ENCODE measurements around the gene MYL4. TPM values are rescaled to one million over a fixed set of nuclear protein-coding genes. Genes with fewer than 3 reads are reported as not detected.

MYL4 gene
- total RNA-seq, 1 experiment from 2014 or later = 0.66 TPM

DNA sequence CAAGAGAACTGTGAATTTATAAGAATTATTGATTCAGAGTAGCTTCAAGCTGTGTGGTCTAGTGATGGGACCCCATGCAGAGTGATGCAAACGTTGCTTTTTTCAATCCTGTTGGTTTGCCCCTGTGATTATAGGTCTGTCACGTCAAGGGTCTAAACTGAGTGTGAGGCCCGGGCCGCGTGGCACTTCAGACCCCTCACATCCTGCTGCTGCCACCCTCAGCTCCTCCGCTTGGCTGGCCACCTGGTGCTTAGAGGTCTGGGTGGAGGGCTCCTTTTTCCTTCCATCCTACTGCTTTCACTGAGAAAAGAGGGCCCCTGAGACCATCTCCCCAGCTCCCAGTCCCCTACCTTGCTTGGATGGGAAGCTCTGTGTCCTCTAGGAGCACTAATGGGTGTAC lies 12.0 kb downstream of the MYL4 start:
- Histone ChIP-seq H2BK20ac (ENCODE audit: low read depth, low read length, poor library complexity, severe bottlenecking) (no peak overlapping the region), H3K14ac (ENCODE audit: insufficient read depth, low read length) (no peak overlapping the region), H3K27ac (ENCODE audit: insufficient read length, low read depth, low read length) (no peak overlapping the region), H2AK5ac (ENCODE audit: insufficient read length, low read length) (no peak overlapping the region), H2BK5ac (ENCODE audit: insufficient read length, low read length) (no peak overlapping the region), H3K4ac (ENCODE audit: low read depth, low read length) (no peak overlapping the region), H3K9me3 (ENCODE audit: control insufficient read depth, low read depth, low read length) (no peaks in the 10 kb centered on the region), H2AFZ (ENCODE audit: low read length) (no peak overlapping the region), H4K8ac (replicated peaks; ENCODE audit: insufficient read length, low read depth, low read length) (no peak overlapping the region), H3K23me2 (ENCODE audit: insufficient read length, low read depth, low read length, poor library complexity, severe bottlenecking) (no peaks in the 10 kb centered on the region), H3K4me2 (ENCODE audit: insufficient read depth, insufficient read length, low read length) (no peak overlapping the region), H3K4me1 (ENCODE audit: insufficient read depth, low read length) (peaks cover 5% of the 10 kb centered on the region; the same call in 1 of the 2 replicates), H2BK15ac (ENCODE audit: low read depth, low read length) (no peak overlapping the region), H3K79me1 (ENCODE audit: insufficient read depth, low read depth, low read length, poor library complexity, severe bottlenecking) (no peaks in the 10 kb centered on the region), H3K18ac (ENCODE audit: insufficient read length, low read depth, low read length) (no peak overlapping the region), H3K27me3 (ENCODE audit: insufficient read depth, low read length) (no peaks in the 10 kb centered on the region), H3K56ac (ENCODE audit: insufficient read length, low read depth, low read length) (no peak overlapping the region), H4K20me1 (ENCODE audit: control insufficient read depth, insufficient read depth, insufficient read length) (no peaks in the 10 kb centered on the region), H2BK12ac (ENCODE audit: insufficient read length, low read depth, low read length) (no peak overlapping the region), H3K23ac (ENCODE audit: insufficient read length, low read depth, low read length) (no peak overlapping the region), H4K91ac (ENCODE audit: insufficient read length, low read depth, low read length) (no peak overlapping the region), H2BK120ac (ENCODE audit: low read depth, low read length, poor library complexity, severe bottlenecking) (no peak overlapping the region), H3T11ph (ENCODE audit: low read length) (no peak overlapping the region), H3K9ac (ENCODE audit: extremely low read depth, insufficient read length, low read length) (no peak overlapping the region), H4K5ac (ENCODE audit: insufficient read length, low read depth, low read length) (no peak overlapping the region), H3K79me2 (ENCODE audit: insufficient read depth, low read length) (no peaks in the 10 kb centered on the region)
- Mint-ChIP-seq H3K4me3 (no peak overlapping the region), H3K9me3 (peaks cover 13 to 22% of the 10 kb centered on the region in 2 experiments), H3K27me3 (ENCODE audit: low read depth) (peaks cover 32% of the 10 kb centered on the region), H3K36me3 (ENCODE audit: insufficient read depth in 1 of 3, low read depth in 3 of 3) (peaks cover 0 to 13% (median 9%) of the 10 kb centered on the region in 3 experiments; a peak in 4 of 7 replicates), H3K4me1 (peaks cover 20 to 21% of the 10 kb centered on the region in 2 experiments), H3K27ac (no peak overlapping the region)
- DNase-seq = no peak
- no CpG with 5 or more reads among the region's 6 CpGs for WGBS (ENCODE audit: extremely low coverage, insufficient read length, low lambda C conversion rate)
- no peak for TF ChIP-seq CTCF (conservative IDR thresholded peaks at IDR 0.05)
